ENCODE measurements around the gene WDR91.

WDR91 gene

GRCh38 chr7:135160858-135161653 lies 50.3 kb downstream of the WDR91 start:
- no peak for DNase-seq (ENCODE audit: low spot score)

- DNase-seq (ENCODE audit: low spot score), result no peak
Measured at GRCh38 chr7:135160098-135160857, 51.0 kb downstream of the WDR91 start.

GRCh38 chr7:135159359-135160085 lies 51.8 kb downstream of the WDR91 start:
- DNase-seq (ENCODE audit: low spot score), result no peak

- no peak for DNase-seq (ENCODE audit: low spot score)
Measured at GRCh38 chr7:135158874-135159273, 52.5 kb downstream of the WDR91 start.

GRCh38 chr7:135158141-135158655 lies 53.1 kb downstream of the WDR91 start:
- DNase-seq (ENCODE audit: low spot score), result no peak

- DNase-seq (ENCODE audit: low spot score), result no peak
Measured at GRCh38 chr7:135156290-135156689, 55.0 kb downstream of the WDR91 start.

GRCh38 chr7:135154734-135155133 lies 56.6 kb downstream of the WDR91 start:
- DNase-seq (ENCODE audit: low spot score), result no peak

GRCh38 chr7:135152442-135152841 lies 58.9 kb downstream of the WDR91 start:
- DNase-seq (ENCODE audit: low spot score), result no peak

GRCh38 chr7:135151533-135151932 lies 59.8 kb downstream of the WDR91 start:
- no peak for DNase-seq (ENCODE audit: low spot score)

GRCh38 chr7:135151132-135151531 lies 60.2 kb downstream of the WDR91 start:
- no peak for DNase-seq (ENCODE audit: low spot score)

- no peak for DNase-seq (ENCODE audit: low spot score)
Measured at GRCh38 chr7:135150072-135150782, 61.1 kb downstream of the WDR91 start.

GRCh38 chr7:135147899-135148721 lies 63.2 kb downstream of the WDR91 start, which contains the start of gene TMEM140:
TMEM140 (plus strand) TSS chr7:135148072; CDS start chr7:135164442, 16,370 bp downstream.
- peak; percentile 58 for DNase-seq (ENCODE audit: low spot score)

GRCh38 chr7:135147341-135147898 lies 63.9 kb downstream of the WDR91 start:
- no peak for DNase-seq (ENCODE audit: low spot score)

- DNase-seq (ENCODE audit: low spot score), result no peak
Measured at GRCh38 chr7:135143885-135144668, 67.2 kb downstream of the WDR91 start.

Measured in putamen (tissue), 1 donor.